Middle frontal gyrus (tissue), 1 donor: ENCODE results near the gene GBP3.
"Not testable (repeated sequence)": the region's sequence is repeated elsewhere in the genome, so short reads cannot be mapped to it uniquely, and the experiment has no call there.

Experiments used
- DNase-seq: peaks from one replicate; pipeline ENCODE4 v3.0.0-alpha.2; 2015; ENCODE audit warnings: low spot score; ENCODE audit errors: extremely low spot score

Gene GBP3

DNA sequence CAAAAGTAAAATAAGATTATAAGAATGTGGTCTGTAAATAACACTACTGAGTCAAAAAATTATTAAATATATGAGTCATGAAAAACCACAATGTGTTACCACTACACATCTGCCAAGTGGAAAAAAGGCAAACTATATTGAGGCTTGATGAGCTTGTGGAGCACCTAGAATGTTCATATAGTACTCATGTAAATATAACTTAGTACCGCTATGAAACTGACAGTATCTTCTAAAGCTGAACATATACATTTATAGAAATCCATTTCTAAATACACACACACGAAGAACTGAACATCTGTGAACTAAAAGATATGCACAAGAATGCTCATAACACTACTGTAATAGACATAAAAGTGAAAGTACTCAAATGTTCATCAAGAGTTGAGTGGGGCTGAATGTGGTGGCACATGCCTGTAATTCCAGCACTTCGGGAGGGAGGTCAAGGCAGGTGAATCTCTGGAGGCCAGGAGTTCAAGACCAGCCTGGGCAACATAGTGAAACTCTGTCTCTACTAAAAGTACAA is 18.5 kb upstream of the GBP3 start:
- DNase-seq: no peak

DNA sequence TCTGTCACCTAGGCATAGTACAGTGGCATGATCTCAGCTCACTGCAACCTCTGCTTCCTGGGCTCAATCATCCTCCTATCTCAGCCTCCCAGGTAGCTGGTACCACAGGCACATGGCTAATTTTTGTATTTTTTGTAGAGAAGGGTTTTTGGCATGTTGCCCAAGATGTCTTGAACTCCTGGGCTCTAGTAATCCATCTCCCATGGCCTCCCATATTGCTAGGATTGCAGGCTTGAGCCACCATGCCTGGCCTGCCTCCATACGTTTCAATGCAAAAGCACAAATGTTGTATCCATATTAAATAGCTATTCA is 17.6 kb upstream of the GBP3 start:
- no peak for DNase-seq

DNA sequence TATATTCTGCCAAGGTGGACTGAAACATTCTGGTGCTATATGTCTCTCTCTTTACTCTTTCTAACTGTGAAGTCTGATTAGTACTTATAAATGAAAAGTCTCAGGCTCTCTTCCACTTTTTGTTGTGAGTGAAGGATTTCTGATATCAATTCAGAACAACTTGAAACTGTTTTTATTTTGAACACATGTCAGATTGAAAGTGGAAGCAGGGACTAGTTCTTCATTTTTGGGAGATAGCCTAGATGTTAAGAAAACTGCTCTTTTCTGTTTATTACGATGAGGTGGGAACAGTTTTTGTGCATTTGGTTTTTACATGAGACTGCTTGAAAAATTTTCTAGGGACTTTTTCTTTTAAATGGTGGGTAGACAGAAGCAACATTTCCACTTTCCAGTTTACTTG is 14.5 kb upstream of the GBP3 start:
- DNase-seq: no peak

GRCh38 chr1:89035080-89035479 is 12.4 kb upstream of the GBP3 start:
- no peak for DNase-seq

GRCh38 chr1:89034004-89034403 is 11.3 kb upstream of the GBP3 start:
- not testable (repeated sequence) for DNase-seq

- DNase-seq: not testable (repeated sequence)
These were observed 6.4 kb upstream of the GBP3 start for GRCh38 chr1:89029051-89029450.

- DNase-seq: no peak
These were observed 3.3 kb upstream of the GBP3 start for GRCh38 chr1:89025928-89026327.

- DNase-seq: no peak
These were observed 360 bp upstream of the GBP3 start for GRCh38 chr1:89023026-89023425.

- not testable (repeated sequence) for DNase-seq
These were observed 4.3 kb downstream of the GBP3 start for GRCh38 chr1:89018318-89018717.

- no peak for DNase-seq
These were observed 14.2 kb downstream of the GBP3 start for GRCh38 chr1:89008511-89008910.

DNA sequence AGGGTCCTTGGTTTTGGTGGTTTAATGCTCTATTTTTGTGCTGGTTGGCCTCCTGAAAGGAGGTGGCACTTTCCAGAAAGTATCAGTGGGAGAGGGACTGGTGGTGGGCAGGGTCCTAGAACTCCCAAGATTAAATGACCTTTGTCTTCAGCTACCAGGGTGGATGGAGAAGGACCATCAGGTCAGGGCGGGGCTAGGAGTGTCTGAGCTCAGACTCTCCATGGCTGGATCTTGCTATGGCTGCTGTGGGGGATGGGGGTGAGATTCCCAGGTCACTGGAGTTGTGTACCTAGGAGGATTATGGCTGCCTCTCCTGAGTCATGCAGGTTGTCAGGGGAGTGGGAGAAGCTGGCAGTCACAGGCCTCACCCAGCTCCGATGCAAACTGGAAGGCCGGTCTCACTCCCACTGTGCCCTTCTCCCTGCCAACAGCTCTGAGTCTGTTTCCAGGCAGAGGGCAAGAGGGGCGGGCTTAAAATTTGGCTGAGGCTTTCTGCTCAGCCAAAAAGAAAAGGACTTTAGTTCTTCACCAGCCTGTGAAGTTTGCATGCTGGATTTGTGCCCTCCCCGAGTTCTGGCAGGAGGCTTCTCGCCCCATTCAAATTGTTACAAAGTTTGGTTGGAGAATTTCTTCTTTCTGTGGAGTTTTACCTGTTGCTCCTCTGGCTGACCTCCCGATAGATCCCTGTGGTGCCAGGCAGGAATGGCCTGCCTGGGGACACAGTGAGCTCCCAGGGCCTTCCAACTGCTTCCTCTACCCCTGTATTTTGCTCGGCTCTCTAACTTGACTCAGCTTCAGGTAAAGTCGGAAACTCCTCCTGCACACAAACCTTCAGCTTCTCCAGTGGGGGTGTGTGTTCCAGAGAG is 17.1 kb downstream of the GBP3 start:
- DNase-seq: no peak

- not testable (repeated sequence) for DNase-seq
These were observed 20.5 kb downstream of the GBP3 start for GRCh38 chr1:89002176-89002575.

DNA sequence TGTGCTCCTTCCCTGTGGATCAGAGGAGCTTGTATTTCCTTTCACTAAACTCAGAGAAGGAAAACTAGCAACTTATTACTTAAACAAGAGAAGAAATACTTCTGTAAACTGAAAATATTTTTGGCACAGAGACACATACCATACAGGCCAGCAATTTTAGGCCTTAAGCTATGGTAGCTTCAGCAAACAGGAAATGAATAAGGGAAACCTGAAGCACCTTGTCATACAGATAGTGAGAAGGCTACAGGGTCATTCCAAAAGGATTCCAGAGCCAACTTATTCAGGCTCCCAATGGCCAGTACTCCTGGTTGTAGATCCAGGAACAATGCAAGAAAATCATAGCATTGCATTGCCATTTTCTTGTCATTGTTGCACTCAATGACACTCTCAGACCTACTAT is 21.2 kb downstream of the GBP3 start:
- DNase-seq: no peak

DNA sequence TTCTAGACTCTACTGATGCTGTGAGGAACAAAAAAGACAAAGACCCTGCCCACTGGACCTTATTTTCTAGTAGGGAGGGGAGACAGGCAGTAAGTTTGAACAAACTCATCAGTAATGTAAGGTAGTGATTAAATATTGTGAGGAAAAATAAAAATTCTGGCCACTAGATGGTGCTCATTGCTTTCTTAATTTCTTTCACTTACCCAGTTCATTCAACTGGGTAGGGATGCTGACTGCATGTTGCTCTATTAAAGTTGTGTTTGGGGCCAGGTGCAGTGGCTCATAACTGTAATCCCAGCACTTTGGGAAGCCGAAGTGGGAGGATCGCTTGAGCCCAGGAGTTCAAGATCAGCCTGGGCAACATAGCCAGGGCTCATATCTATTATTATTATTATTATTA is 23.9 kb downstream of the GBP3 start:
- DNase-seq: peak; percentile 84

DNA sequence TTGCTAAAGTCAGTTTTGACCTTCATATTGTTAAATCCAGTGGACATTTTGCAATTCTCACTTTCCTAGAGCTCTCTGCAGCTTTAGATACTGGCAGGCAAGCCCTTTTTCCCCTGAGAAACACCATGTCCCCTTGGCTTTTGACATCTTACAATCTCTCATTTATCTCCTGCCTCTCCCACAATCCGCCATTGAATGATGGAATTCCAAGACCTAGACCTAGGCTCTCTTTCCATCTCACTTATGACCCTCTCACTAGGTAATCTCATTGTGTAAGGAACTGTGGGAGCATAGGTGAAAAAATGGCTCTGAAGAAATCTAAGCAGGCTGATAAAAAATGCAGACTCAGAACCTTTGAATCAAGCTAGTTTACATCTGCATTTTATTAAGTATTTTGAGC is 32.2 kb downstream of the GBP3 start:
- DNase-seq: no peak

DNA sequence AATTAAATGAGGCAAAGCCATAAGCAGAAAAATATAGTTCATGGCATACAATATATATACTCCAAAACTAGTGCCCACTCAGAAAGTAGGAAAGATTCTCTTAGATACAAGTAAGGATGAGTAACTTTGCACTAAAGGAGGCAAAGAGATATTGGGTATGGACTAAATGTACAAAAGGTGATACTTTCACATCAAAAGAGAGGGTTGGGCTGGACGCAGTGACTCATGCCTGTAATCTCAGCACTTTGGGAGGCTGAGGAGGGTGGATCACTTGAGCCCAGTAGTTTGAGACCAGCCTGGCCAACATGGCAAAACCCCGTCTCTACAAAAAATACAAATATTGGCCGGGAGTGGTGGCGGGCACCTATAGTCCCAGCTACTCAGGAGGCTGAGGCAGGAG is 37.0 kb downstream of the GBP3 start:
- DNase-seq: no peak

GRCh38 chr1:88985032-88985431 is 37.6 kb downstream of the GBP3 start:
- DNase-seq: peak; percentile 58

- no peak for DNase-seq
These were observed 38.1 kb downstream of the GBP3 start for GRCh38 chr1:88984569-88984968.

GRCh38 chr1:88983791-88984559 is 38.7 kb downstream of the GBP3 start:
- peak; percentile 47 for DNase-seq

GRCh38 chr1:88982055-88982454 is 40.6 kb downstream of the GBP3 start:
- no peak for DNase-seq

GRCh38 chr1:88981506-88981905 is 41.2 kb downstream of the GBP3 start:
- DNase-seq: not testable (repeated sequence)

GRCh38 chr1:88980870-88981269 is 41.8 kb downstream of the GBP3 start:
- DNase-seq: no peak

DNA sequence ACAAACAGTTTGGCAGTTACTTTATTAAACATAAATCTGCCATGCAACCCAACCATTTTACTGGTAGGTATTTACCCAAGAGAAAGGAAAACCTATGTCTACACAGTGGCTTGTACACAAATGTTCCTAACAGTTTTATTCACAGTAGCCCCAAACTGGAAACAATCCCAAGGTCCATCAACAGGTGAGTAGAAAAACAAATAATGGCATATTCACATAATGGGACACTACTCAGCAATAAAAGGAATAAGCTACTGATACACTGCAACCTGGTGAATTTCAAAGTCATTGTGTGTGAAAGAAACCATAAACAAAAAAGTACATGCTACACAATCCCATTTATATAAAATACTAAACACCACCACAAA is 42.9 kb downstream of the GBP3 start:
- DNase-seq: no peak
